SU-DHL-6 (cell line): ENCODE data around the gene MBL2.

Experiments used
- H2AFZ ChIP-seq: fragments of 200-600 bp; sonication (generic); 2 replicates; pipeline ENCODE4 v1.6.1; 2014; ENCODE audit warnings: low read depth, mild to moderate bottlenecking, moderate library complexity, mixed read lengths, antibody characterized with exemption, low read length; ENCODE audit not compliant: severe bottlenecking
- H3F3A ChIP-seq: fragments of 200-600 bp; shearing (Covaris generic); 2 replicates; pipeline ENCODE4 v1.6.0; 2016; ENCODE audit warnings: antibody characterized with exemption, mild to moderate bottlenecking; ENCODE audit not compliant: insufficient read depth
- H3K27ac ChIP-seq: fragments of 200-600 bp; sonication (generic); 2 replicates; pipeline ENCODE4 v1.5.1; 2016; ENCODE audit warnings: low read depth, mild to moderate bottlenecking, low read length, moderate library complexity, mixed read lengths
- H3K27me3 ChIP-seq: fragments of 200-600 bp; sonication (generic), shearing (Covaris generic); 2 replicates; pipeline ENCODE4 v1.6.0; 2014; ENCODE audit warnings: mild to moderate bottlenecking, low read length
- H3K36me3 ChIP-seq: fragments of 200-600 bp; sonication (generic); 2 replicates; pipeline ENCODE4 v1.6.1; 2014; ENCODE audit warnings: mild to moderate bottlenecking, low read length, mixed read lengths
- H3K4me2 ChIP-seq: fragments of 300-600, 200-600 bp; shearing (Covaris generic), sonication (generic); 2 replicates; pipeline ENCODE4 v1.6.0; 2014; ENCODE audit warnings: low read length, low read depth, mild to moderate bottlenecking; ENCODE audit not compliant: poor library complexity, severe bottlenecking
- H3K4me3 ChIP-seq: fragments of 200-600 bp; sonication (generic); 2 replicates; pipeline ENCODE4 v1.5.1; 2014; ENCODE audit warnings: antibody characterized with exemption, low read length, mild to moderate bottlenecking, mixed read lengths; ENCODE audit not compliant: insufficient read depth, poor library complexity, severe bottlenecking
- H3K79me2 ChIP-seq: fragments of 200-600 bp; sonication (generic); 2 replicates; pipeline ENCODE4 v1.6.1; 2014; ENCODE audit warnings: mild to moderate bottlenecking, low read length, moderate library complexity; ENCODE audit not compliant: insufficient read depth
- H3K9ac ChIP-seq: fragments of 200-600 bp; sonication (generic); 2 replicates; pipeline ENCODE4 v1.7.0; 2014; ENCODE audit warnings: mild to moderate bottlenecking, low read length
- H3K9me2 ChIP-seq: fragments of 200-600 bp; sonication (generic); replicated peaks from 2 replicates; pipeline ENCODE4 v1.6.1; 2014; ENCODE audit warnings: low read length; ENCODE audit not compliant: insufficient read depth
- H3K9me3 ChIP-seq: fragments of 200-600 bp; sonication (generic); 2 replicates; pipeline ENCODE4 v1.6.1; 2014; ENCODE audit warnings: low read length, mixed read lengths; ENCODE audit not compliant: insufficient read depth
- H4K20me1 ChIP-seq: fragments of 200-600 bp; sonication (generic); 2 replicates; pipeline ENCODE4 v1.6.1; 2014; ENCODE audit warnings: low read depth, mild to moderate bottlenecking, antibody characterized with exemption, low read length, moderate library complexity, mixed read lengths
- CTCF ChIP-seq: fragments of 200-600 bp; sonication (generic); IDR thresholded peaks from one replicate; pipeline ENCODE4 v1.5.1; 2017; ENCODE audit warnings: antibody characterized with exemption, mild to moderate bottlenecking, low read length, moderate library complexity; ENCODE audit not compliant: insufficient read depth, poor library complexity, severe bottlenecking
- EZH2phosphoT487 ChIP-seq: fragments of 200-600 bp; sonication (generic), shearing (Covaris generic); conservative IDR thresholded peaks from 2 replicates; pipeline ENCODE4 v1.6.1; 2018; ENCODE audit warnings: mild to moderate bottlenecking, antibody characterized with exemption, low read length, moderate library complexity, mixed read lengths

MBL2 gene

GRCh38 chr10:52740155-52740549 is 32.4 kb downstream of the MBL2 start:
- Histone ChIP-seq H3K4me3 (no peak overlapping the region), H4K20me1 (no peaks in the 10 kb centered on the region), H3K9me3 (no peaks in the 10 kb centered on the region), H3K4me2 (no peak overlapping the region), H3F3A (no peaks in the 10 kb centered on the region), H3K9ac (no peak overlapping the region), H2AFZ (no peak overlapping the region), H3K79me2 (no peaks in the 10 kb centered on the region), H3K27ac (no peak overlapping the region), H3K36me3 (no peaks in the 10 kb centered on the region), H3K27me3 (no peaks in the 10 kb centered on the region), H3K9me2 (no peaks in the 10 kb centered on the region)
- TF ChIP-seq EZH2phosphoT487 (no peak), CTCF (no peak)

DNA sequence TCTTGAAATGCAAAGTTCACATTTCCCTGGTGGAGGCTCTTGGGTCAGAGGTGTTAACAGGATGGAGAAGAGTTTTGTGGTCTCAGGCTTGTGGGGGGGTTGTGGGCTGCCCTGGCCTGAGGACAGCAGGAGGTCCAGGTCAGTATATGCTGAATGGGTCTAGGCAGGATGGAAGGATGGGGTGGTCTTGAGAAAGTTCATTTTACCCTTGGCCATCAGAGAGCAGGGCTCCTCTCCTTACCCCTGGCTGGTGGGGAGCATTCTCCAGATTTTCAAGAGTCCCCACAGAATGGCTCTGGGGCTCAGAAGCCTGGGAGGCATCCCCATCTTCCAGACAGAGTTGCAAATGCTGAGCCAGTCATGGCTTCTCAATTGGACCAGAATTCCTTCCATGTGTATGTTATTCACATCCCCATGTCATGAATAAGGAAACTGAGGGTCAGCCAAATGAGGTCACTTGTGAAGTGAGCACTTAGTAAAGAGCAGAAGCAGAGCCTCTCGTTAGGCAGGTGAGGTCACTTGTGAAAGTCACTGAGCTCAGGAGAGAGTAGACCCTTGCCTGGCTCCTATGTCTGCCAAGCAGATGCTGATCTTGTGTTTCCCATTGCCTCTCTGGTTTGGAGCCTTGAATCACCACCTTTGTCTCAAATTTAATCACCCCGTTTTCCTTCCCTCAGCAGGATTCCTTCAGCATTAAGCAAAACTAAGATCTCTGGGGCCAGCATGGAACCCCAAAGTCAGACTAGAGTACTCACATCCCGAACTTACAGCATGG is 33.0 kb downstream of the MBL2 start:
- no peaks in the 10 kb centered on the region for H3K9me2 ChIP-seq
- TF ChIP-seq EZH2phosphoT487 = no peak
- TF ChIP-seq CTCF = no peak
- no peaks in the 10 kb centered on the region for H3F3A ChIP-seq
- no peak overlapping the region for H3K9ac ChIP-seq
- no peak overlapping the region for H3K4me2 ChIP-seq
- H2AFZ ChIP-seq = no peak overlapping the region
- H4K20me1 ChIP-seq = no peaks in the 10 kb centered on the region
- H3K79me2 ChIP-seq = no peaks in the 10 kb centered on the region
- H3K36me3 ChIP-seq = no peaks in the 10 kb centered on the region
- H3K27me3 ChIP-seq = no peaks in the 10 kb centered on the region
- no peak overlapping the region for H3K27ac ChIP-seq
- H3K4me3 ChIP-seq = no peak overlapping the region
- no peaks in the 10 kb centered on the region for H3K9me3 ChIP-seq

GRCh38 chr10:52738951-52739350 is 33.6 kb downstream of the MBL2 start:
- no peak for TF ChIP-seq CTCF
- TF ChIP-seq EZH2phosphoT487 = no peak
- H3K36me3 ChIP-seq = no peaks in the 10 kb centered on the region
- no peaks in the 10 kb centered on the region for H4K20me1 ChIP-seq
- H3K4me2 ChIP-seq = no peak overlapping the region
- H3K9ac ChIP-seq = no peak overlapping the region
- H3K9me2 ChIP-seq = no peaks in the 10 kb centered on the region
- no peaks in the 10 kb centered on the region for H3K27me3 ChIP-seq
- H2AFZ ChIP-seq = no peak overlapping the region
- H3K79me2 ChIP-seq = no peaks in the 10 kb centered on the region
- H3F3A ChIP-seq = no peaks in the 10 kb centered on the region
- H3K27ac ChIP-seq = no peak overlapping the region
- no peaks in the 10 kb centered on the region for H3K9me3 ChIP-seq
- no peak overlapping the region for H3K4me3 ChIP-seq
